OCI-M1 (cell line): ENCODE data around the gene FBXO8.

Source experiments
- DNase-seq: peaks from one replicate; lab custom pipeline; 2025; lab: John Stamatoyannopoulos, UW

Gene FBXO8

GRCh38 chr4:174244441-174244840, 39.0 kb downstream of the FBXO8 start:
- DNase-seq, result no peak

GRCh38 chr4:174241162-174241561, 42.3 kb downstream of the FBXO8 start:
- DNase-seq, result no peak

- no peak for DNase-seq
Observed at GRCh38 chr4:174236359-174236758, 47.1 kb downstream of the FBXO8 start.

- DNase-seq, result no peak
Observed at GRCh38 chr4:174230680-174231079, 52.8 kb downstream of the FBXO8 start.

- no peak for DNase-seq
Observed at GRCh38 chr4:174230148-174230547, 53.3 kb downstream of the FBXO8 start.

GRCh38 chr4:174228988-174229387, 54.5 kb downstream of the FBXO8 start:
- no peak for DNase-seq

GRCh38 chr4:174225349-174226049, 58.0 kb downstream of the FBXO8 start:
- no peak for DNase-seq

- DNase-seq, result no peak
Observed at GRCh38 chr4:174224550-174224949, 58.9 kb downstream of the FBXO8 start.

- peak; percentile 76 for DNase-seq
Observed at GRCh38 chr4:174222266-174222872, 61.1 kb downstream of the FBXO8 start.

GRCh38 chr4:174218127-174218790, 65.2 kb downstream of the FBXO8 start:
- DNase-seq, result no peak

- peak; percentile 83 for DNase-seq
Observed at GRCh38 chr4:174217273-174218126, 66.0 kb downstream of the FBXO8 start.

- no peak for DNase-seq
Observed at GRCh38 chr4:174216799-174217272, 66.6 kb downstream of the FBXO8 start.

GRCh38 chr4:174215961-174216680, 67.3 kb downstream of the FBXO8 start:
- no peak for DNase-seq

GRCh38 chr4:174215057-174215456, 68.4 kb downstream of the FBXO8 start:
- DNase-seq, result no peak

GRCh38 chr4:174214101-174214878, 69.2 kb downstream of the FBXO8 start:
- DNase-seq, result peak; percentile 34

- no peak for DNase-seq
Observed at GRCh38 chr4:174213731-174214100, 69.8 kb downstream of the FBXO8 start.

- DNase-seq, result no peak
Observed at GRCh38 chr4:174212061-174212460, 71.4 kb downstream of the FBXO8 start.

GRCh38 chr4:174211622-174212044, 71.8 kb downstream of the FBXO8 start:
- no peak for DNase-seq

- no peak for DNase-seq
Observed at GRCh38 chr4:174210952-174211490, 72.4 kb downstream of the FBXO8 start.

- peak; percentile 67 for DNase-seq
Observed at GRCh38 chr4:174210354-174210753, 73.1 kb downstream of the FBXO8 start.
